ENCODE data around the gene IQSEC3. TPM values are rescaled to one million over a fixed set of nuclear protein-coding genes. Genes with fewer than 3 reads are reported as not detected.

Gene IQSEC3
- total and polyA plus RNA-seq, 10 of the 15 experiments (the other 5 are each of a cell fraction or from before 2014, with no cell fraction given), result not detected

DNA sequence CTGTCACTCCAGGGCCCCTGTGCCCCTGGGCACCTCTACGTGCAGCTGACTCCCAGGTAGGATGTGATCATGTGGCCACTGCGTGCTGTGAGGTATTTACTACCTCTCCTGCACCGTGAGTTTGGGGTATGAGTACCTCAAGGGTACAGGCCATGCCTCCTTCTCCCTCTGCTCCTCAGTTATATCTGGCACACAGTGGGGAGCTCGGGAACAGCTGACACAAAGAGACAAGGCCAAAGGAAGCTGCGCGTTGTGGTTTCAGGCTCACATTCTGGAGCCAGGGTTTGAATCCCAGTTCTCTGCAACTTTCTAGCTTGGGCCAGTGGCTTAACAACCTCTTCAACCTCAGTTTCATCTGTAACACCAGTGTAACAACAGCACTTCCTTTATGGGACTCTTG lies 155.2 kb downstream of the IQSEC3 start:
- Histone ChIP-seq H2AFZ (ENCODE audit: control insufficient read depth, low read depth, low read length) (no peak overlapping the region), H3K27ac (ENCODE audit: control insufficient read depth, insufficient read depth) (no peak overlapping the region), H3K4me1 (ENCODE audit: control insufficient read depth, insufficient read depth, low read length) (no peaks in the 10 kb centered on the region), H3K4me2 (ENCODE audit: control insufficient read depth, insufficient read depth) (no peak overlapping the region), H3K9me3 (replicated peaks; ENCODE audit: control insufficient read depth, insufficient read depth, low read length) (no peaks in the 10 kb centered on the region), H3K27me3 (replicated peaks in 1 of 2; ENCODE audit: control insufficient read depth in 2 of 2, insufficient read depth in 2 of 2, low read length in 1 of 2) (no peaks in the 10 kb centered on the region; a peak in 1 of 4 replicates), H3K9ac (ENCODE audit: control insufficient read depth, insufficient read depth, low read length) (no peak overlapping the region), H3K79me2 (ENCODE audit: control insufficient read depth, insufficient read depth, low read length) (no peaks in the 10 kb centered on the region), H3K4me3 (no peak overlapping the region), H3K36me3 (ENCODE audit: control insufficient read depth in 2 of 2, insufficient read depth in 2 of 2, low read length in 1 of 2) (no peaks in the 10 kb centered on the region), H4K20me1 (ENCODE audit: control insufficient read depth, insufficient read depth) (no peaks in the 10 kb centered on the region; the same call in 1 of the 2 replicates)
- FAIRE-seq, result no peak
- ChIA-PET POLR2A (no interaction called here), RAD21 (ENCODE audit: unreplicated experiment) (no interaction called here), SMC1A (ENCODE audit: uncharacterized antibody, unreplicated experiment) (no interaction called here), CTCF (interaction anchor here (0.9 kb wide), 1 partner anchor 13 kb away, joined by 3 read pairs; no protein-coding TSS in a partner anchor)
- in situ Hi-C loops (cut with MboI) (no loop called here), intact Hi-C loops (cut with micrococcal nuclease; ENCODE audit: unreplicated experiment) (no loop called here)
- TF ChIP-seq, protein P1, sequence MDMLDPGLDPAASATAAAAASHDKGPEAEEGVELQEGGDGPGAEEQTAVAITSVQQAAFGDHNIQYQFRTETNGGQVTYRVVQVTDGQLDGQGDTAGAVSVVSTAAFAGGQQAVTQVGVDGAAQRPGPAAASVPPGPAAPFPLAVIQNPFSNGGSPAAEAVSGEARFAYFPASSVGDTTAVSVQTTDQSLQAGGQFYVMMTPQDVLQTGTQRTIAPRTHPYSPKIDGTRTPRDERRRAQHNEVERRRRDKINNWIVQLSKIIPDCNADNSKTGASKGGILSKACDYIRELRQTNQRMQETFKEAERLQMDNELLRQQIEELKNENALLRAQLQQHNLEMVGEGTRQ (IDR thresholded peaks at IDR 0.05; ENCODE audit: borderline replicate concordance, low read depth, low read length), result no peak
- TF ChIP-seq, protein P2, sequence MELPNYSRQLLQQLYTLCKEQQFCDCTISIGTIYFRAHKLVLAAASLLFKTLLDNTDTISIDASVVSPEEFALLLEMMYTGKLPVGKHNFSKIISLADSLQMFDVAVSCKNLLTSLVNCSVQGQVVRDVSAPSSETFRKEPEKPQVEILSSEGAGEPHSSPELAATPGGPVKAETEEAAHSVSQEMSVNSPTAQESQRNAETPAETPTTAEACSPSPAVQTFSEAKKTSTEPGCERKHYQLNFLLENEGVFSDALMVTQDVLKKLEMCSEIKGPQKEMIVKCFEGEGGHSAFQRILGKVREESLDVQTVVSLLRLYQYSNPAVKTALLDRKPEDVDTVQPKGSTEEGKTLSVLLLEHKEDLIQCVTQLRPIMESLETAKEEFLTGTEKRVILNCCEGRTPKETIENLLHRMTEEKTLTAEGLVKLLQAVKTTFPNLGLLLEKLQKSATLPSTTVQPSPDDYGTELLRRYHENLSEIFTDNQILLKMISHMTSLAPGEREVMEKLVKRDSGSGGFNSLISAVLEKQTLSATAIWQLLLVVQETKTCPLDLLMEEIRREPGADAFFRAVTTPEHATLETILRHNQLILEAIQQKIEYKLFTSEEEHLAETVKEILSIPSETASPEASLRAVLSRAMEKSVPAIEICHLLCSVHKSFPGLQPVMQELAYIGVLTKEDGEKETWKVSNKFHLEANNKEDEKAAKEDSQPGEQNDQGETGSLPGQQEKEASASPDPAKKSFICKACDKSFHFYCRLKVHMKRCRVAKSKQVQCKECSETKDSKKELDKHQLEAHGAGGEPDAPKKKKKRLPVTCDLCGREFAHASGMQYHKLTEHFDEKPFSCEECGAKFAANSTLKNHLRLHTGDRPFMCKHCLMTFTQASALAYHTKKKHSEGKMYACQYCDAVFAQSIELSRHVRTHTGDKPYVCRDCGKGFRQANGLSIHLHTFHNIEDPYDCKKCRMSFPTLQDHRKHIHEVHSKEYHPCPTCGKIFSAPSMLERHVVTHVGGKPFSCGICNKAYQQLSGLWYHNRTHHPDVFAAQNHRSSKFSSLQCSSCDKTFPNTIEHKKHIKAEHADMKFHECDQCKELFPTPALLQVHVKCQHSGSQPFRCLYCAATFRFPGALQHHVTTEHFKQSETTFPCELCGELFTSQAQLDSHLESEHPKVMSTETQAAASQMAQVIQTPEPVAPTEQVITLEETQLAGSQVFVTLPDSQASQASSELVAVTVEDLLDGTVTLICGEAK (IDR thresholded peaks at IDR 0.05; ENCODE audit: borderline replicate concordance), result no peak
- no peak for TF ChIP-seq NR2C1 (IDR thresholded peaks at IDR 0.05)
- no peak for TF ChIP-seq MTA2 (IDR thresholded peaks at IDR 0.05; ENCODE audit: low read depth)
- no peak for TF ChIP-seq RAD21 (IDR thresholded peaks at IDR 0.05; ENCODE audit: insufficient read depth, low read depth, low read length)
- no peak for TF ChIP-seq CEBPB (IDR thresholded peaks at IDR 0.05; ENCODE audit: borderline replicate concordance in 1 of 2, low read depth in 2 of 2, low read length in 2 of 2)
- no peak for TF ChIP-seq SREBF1 (IDR thresholded peaks at IDR 0.05; ENCODE audit: low read length)
- TF ChIP-seq RBBP5 (conservative IDR thresholded peaks at IDR 0.05), result no peak
- TF ChIP-seq ZNF274 (IDR thresholded peaks at IDR 0.05; ENCODE audit: insufficient read depth, insufficient read length), result no peak
- TF ChIP-seq JUND (IDR thresholded peaks at IDR 0.05; ENCODE audit: low read depth, low read length), result no peak
- TF ChIP-seq CREB1 (IDR thresholded peaks at IDR 0.05; ENCODE audit: low read depth), result no peak
- no peak for TF ChIP-seq CHD4 (IDR thresholded peaks at IDR 0.05)
- no peak for TF ChIP-seq KAT2A (conservative IDR thresholded peaks at IDR 0.05; ENCODE audit: control insufficient read depth, low read depth, low read length)
- TF ChIP-seq FOXK2 (IDR thresholded peaks at IDR 0.05), result no peak
- TF ChIP-seq TCF7 (IDR thresholded peaks at IDR 0.05; ENCODE audit: borderline replicate concordance), result no peak
- no peak for TF ChIP-seq FOS (IDR thresholded peaks at IDR 0.05; ENCODE audit: borderline replicate concordance, extremely low read depth, insufficient read length)
- TF ChIP-seq, protein P3, sequence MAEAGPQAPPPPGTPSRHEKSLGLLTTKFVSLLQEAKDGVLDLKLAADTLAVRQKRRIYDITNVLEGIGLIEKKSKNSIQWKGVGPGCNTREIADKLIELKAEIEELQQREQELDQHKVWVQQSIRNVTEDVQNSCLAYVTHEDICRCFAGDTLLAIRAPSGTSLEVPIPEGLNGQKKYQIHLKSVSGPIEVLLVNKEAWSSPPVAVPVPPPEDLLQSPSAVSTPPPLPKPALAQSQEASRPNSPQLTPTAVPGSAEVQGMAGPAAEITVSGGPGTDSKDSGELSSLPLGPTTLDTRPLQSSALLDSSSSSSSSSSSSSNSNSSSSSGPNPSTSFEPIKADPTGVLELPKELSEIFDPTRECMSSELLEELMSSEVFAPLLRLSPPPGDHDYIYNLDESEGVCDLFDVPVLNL (IDR thresholded peaks at IDR 0.05; ENCODE audit: low read depth, low read length), result no peak
- TF ChIP-seq CBFB (IDR thresholded peaks at IDR 0.05; ENCODE audit: low read depth), result no peak
- TF ChIP-seq BACH1 (IDR thresholded peaks at IDR 0.05; ENCODE audit: borderline replicate concordance), result no peak
- no peak for TF ChIP-seq LARP7 (IDR thresholded peaks at IDR 0.05)
- no peak for ATAC-seq
- no TSS peak for BruUV-seq (replicated peaks)
- 40% methylated on average over 6 of the region's 6 CpGs for WGBS (ENCODE audit: insufficient coverage, insufficient replicate concordance, low lambda C conversion rate, missing lambda C conversion rate)
- DNase-seq (ENCODE audit: low read depth, low spot score), result no peak
